HG03060 (cell line): ENCODE results near the gene CDKN2A.

Source experiments
- ATAC-seq: cut with Tn5 transposase; IDR thresholded peaks from one replicate; pipeline ENCODE4 v1.9.1; 2021; ENCODE audit warnings: low read depth, moderate number of reproducible peaks; ENCODE audit not compliant: unreplicated experiment

The CDKN2A gene

GRCh38 chr9:21958833-21959232, 35.4 kb downstream of the CDKN2A start:
- ATAC-seq = no peak

DNA sequence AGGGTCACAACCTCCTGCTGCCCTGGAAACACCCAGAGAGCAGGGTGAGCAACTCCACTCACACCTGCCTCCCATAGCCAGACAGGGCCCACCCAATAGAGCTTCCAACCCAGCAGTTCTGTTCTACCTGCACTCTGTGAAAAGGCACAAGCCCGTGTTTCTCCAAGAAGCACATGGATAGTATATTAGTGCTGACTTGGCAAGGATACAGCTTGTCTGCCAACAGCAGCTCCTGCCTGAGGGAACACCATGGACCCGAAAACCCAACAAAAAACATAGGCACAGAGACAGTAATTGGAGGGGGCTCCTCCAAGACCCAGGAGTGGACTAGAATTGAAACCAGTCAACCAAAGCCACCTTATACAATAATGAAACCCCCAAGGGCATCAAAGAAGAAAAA, 48.6 kb downstream of the CDKN2A start:
- ATAC-seq = no peak

- ATAC-seq = no peak
Observed at GRCh38 chr9:21943464-21943863, 50.7 kb downstream of the CDKN2A start.

- no peak for ATAC-seq
Observed at GRCh38 chr9:21941337-21941995, 52.7 kb downstream of the CDKN2A start.

GRCh38 chr9:21936161-21936560, 58.0 kb downstream of the CDKN2A start:
- no peak for ATAC-seq

DNA sequence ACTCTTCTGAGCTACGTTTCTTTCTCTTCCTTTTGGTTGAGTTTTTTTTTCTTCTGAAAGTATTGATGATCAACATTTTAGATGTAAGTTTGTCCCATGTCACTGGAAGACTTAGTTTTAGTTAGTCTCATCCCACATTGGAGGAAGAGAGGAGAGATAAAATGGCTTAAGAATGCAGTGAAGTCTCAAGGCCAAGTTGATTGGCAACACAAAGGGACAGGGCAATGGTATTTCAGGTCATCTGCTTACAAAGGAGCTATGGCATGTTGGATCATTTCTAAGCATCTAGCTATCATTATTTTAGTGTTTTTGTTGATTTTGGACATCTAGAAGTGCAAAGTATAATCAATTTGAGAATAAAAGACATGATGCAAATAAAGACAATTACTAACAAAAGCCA, 58.6 kb downstream of the CDKN2A start:
- no peak for ATAC-seq

- ATAC-seq = no peak
Observed at GRCh38 chr9:21933865-21934264, 60.3 kb downstream of the CDKN2A start.

DNA sequence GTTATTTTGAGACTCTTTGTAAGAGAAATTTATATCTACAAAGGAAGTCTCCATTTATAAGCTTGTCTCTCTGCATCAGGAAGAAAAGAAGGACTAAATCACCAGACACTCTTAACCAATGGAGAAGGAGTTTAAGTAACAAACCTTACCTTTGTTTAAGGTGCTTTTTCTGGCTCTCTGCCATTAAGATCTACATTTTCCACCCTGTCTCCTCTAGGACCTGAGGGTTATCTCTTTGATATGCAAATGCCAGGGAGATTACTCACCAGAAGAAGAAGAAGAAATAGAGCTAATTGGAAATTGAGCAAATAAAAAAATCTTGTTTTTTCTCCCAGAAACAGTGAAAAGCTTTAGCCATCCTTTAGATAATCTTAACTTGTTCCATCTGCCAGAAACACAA, 60.9 kb downstream of the CDKN2A start:
- no peak for ATAC-seq

DNA sequence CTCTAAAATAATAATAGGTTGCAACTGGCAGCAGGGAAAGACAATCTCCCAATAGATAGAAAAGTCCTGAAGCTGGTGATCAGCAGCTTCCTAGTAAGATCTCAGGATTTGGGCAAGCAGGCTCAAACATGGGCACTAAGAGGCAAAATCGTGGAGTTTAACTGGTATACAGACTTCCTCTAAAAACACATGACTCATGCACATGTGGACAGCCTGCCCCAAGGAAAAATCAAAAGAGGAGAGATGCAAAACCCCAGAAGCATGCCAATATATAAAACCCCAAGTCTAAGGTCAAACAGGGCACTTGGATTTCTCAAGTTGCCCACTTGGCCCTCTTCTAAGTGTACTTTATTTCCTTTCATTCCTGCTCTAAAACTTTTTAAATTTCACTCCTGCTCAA, 62.8 kb downstream of the CDKN2A start:
- no peak for ATAC-seq

DNA sequence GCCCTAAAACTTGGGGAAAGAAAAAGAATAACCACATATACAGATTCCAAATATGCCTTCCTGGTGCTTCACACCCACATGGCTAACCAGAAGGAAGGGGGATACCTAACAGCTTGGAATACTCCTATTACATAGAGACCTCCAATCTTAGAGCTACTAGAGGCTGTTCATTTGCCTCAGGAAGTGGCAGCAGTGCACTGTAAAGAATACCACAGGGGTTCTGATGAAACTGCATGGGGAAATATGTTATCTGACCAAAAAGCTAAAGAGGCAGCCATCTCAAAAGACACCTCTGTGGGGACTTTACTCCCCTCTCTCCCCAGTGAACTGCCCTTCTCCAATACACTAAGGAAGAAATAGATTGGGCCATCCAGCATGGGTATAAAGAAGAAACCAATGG, 66.4 kb downstream of the CDKN2A start:
- no peak for ATAC-seq

DNA sequence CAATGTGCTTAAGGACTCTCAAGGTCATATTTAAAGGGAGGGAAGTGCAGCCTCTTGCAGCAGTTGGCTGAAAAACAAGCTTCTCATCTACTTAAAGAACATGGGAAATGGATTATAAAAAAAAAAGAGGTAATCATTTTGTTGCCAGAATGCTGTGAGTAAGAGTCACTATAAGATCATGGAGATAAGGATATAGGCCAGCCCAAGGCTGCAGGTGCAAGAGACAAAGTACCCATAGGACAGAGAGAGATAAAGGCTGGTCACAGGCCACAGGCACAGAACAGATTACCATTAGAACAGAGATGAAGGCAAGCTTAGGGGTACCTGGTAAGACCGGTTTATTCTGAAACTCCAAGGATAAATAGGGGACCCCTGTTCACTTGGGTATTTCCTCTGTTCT, 70.5 kb downstream of the CDKN2A start:
- no peak for ATAC-seq

- ATAC-seq = peak; percentile 86
Observed at GRCh38 chr9:21919377-21920362, 74.5 kb downstream of the CDKN2A start.
